SK-N-MC (cell line): ENCODE measurements around the gene DMXL2.
"Not testable (repeated sequence)": the region's sequence is repeated elsewhere in the genome, so short reads cannot be mapped to it uniquely, and the experiment has no call there.

Experiments
- DNase-seq: peaks from one replicate; pipeline ENCODE4 v3.0.0-alpha.2; 2011; ENCODE audit warnings: low read depth, low spot score
- H3K27ac ChIP-seq: fragments of 200-600 bp; sonication (generic); 2 replicates; pipeline ENCODE4 v1.5.1; 2016; ENCODE audit warnings: mixed run types
- H3K36me3 ChIP-seq: fragments of 200-600 bp; sonication (generic); 2 replicates; pipeline ENCODE4 v1.6.1; 2017; ENCODE audit warnings: antibody characterized with exemption, low read length, mixed read lengths; ENCODE audit not compliant: insufficient read depth
- H3K4me3 ChIP-seq: fragments of 200-600 bp; sonication (generic); 2 replicates; pipeline ENCODE4 v1.5.1; 2016
- H3K9ac ChIP-seq: fragments of 200-600 bp; sonication (generic); 2 replicates; pipeline ENCODE4 v1.8.0; 2017; ENCODE audit warnings: mixed run types, mixed read lengths; ENCODE audit not compliant: insufficient read length
- H3K9me3 ChIP-seq: fragments of 200-600 bp; sonication (generic); 2 replicates; pipeline ENCODE4 v1.6.1; 2017; ENCODE audit warnings: low read depth, mild to moderate bottlenecking, antibody characterized with exemption, low read length, moderate library complexity, mixed read lengths
- EZH2 ChIP-seq: fragments of 200-600 bp; sonication (generic); IDR thresholded peaks from one replicate; pipeline ENCODE4 v1.6.1; 2017; ENCODE audit warnings: antibody characterized with exemption
- FOXP2 ChIP-seq: optimal IDR thresholded peaks from 2 replicates; pipeline ENCODE3; 2011; ENCODE audit warnings: mild to moderate bottlenecking, moderate library complexity; ENCODE audit not compliant: insufficient read depth; ENCODE audit errors: extremely low read length, control extremely low read depth
- POLR2AphosphoS5 ChIP-seq: IDR thresholded peaks from 2 replicates; pipeline ENCODE4 v1.6.1; 2012; ENCODE audit warnings: mild to moderate bottlenecking, low read depth, low read length, borderline replicate concordance

Gene DMXL2

GRCh38 chr15:51652084-51652668 is 29.6 kb upstream of the DMXL2 start:
- Histone ChIP-seq H3K27ac (no peak overlapping the region), H3K9ac (no peak overlapping the region), H3K9me3 (no peaks in the 10 kb centered on the region), H3K4me3 (no peak overlapping the region), H3K36me3 (no peaks in the 10 kb centered on the region)
- DNase-seq = no peak
- TF ChIP-seq EZH2 (no peak), FOXP2 (no peak), POLR2AphosphoS5 (no peak)

GRCh38 chr15:51649659-51650521 is 27.3 kb upstream of the DMXL2 start:
- H3K27ac ChIP-seq = no peak overlapping the region
- H3K36me3 ChIP-seq = no peaks in the 10 kb centered on the region
- no peak for TF ChIP-seq EZH2
- TF ChIP-seq POLR2AphosphoS5 = no peak
- TF ChIP-seq FOXP2 = no peak
- no peak overlapping the region for H3K9ac ChIP-seq
- no peak overlapping the region for H3K4me3 ChIP-seq
- peak; percentile 28 for DNase-seq
- no peaks in the 10 kb centered on the region for H3K9me3 ChIP-seq

- not testable (repeated sequence) for DNase-seq, H3K9ac ChIP-seq, H3K9me3 ChIP-seq, H3K27ac ChIP-seq, H3K4me3 ChIP-seq, H3K36me3 ChIP-seq
Observed at GRCh38 chr15:51648643-51649042, 26.1 kb upstream of the DMXL2 start.

GRCh38 chr15:51648101-51648500 is 25.5 kb upstream of the DMXL2 start:
- H3K4me3 ChIP-seq, DNase-seq, H3K27ac ChIP-seq, H3K36me3 ChIP-seq, H3K9me3 ChIP-seq, H3K9ac ChIP-seq: not testable (repeated sequence)

- no peak overlapping the region for H3K4me3 ChIP-seq
- no peak overlapping the region for H3K9ac ChIP-seq
- H3K9me3 ChIP-seq = no peaks in the 10 kb centered on the region
- no peaks in the 10 kb centered on the region for H3K36me3 ChIP-seq
- no peak for TF ChIP-seq FOXP2
- no peak for DNase-seq
- no peak overlapping the region for H3K27ac ChIP-seq
Observed at GRCh38 chr15:51647128-51647562, 24.6 kb upstream of the DMXL2 start.

GRCh38 chr15:51642696-51643095 is 20.1 kb upstream of the DMXL2 start:
- TF ChIP-seq POLR2AphosphoS5 = no peak
- no peak for TF ChIP-seq EZH2
- TF ChIP-seq FOXP2 = no peak
- Histone ChIP-seq H3K36me3 (no peaks in the 10 kb centered on the region), H3K4me3 (no peak overlapping the region), H3K9me3 (no peaks in the 10 kb centered on the region), H3K27ac (no peak overlapping the region), H3K9ac (no peak overlapping the region)
- no peak for DNase-seq

- DNase-seq = no peak
- Histone ChIP-seq H3K9ac (no peak overlapping the region), H3K27ac (no peak overlapping the region), H3K4me3 (no peak overlapping the region), H3K9me3 (no peaks in the 10 kb centered on the region), H3K36me3 (no peaks in the 10 kb centered on the region)
- TF ChIP-seq FOXP2 = no peak
- no peak for TF ChIP-seq POLR2AphosphoS5
- no peak for TF ChIP-seq EZH2
Observed at GRCh38 chr15:51641490-51642130, 19.0 kb upstream of the DMXL2 start.

GRCh38 chr15:51634591-51635198 is 12.1 kb upstream of the DMXL2 start:
- no peak for TF ChIP-seq EZH2
- no peak for TF ChIP-seq POLR2AphosphoS5
- no peak for TF ChIP-seq FOXP2
- Histone ChIP-seq H3K27ac (no peak overlapping the region), H3K4me3 (no peak overlapping the region), H3K36me3 (no peaks in the 10 kb centered on the region), H3K9me3 (no peaks in the 10 kb centered on the region), H3K9ac (no peak overlapping the region)
- no peak for DNase-seq
